HG02759 (cell line): Measurements from ENCODE around the gene LRGUK.
"Not testable (repeated sequence)": the region's sequence is repeated elsewhere in the genome, so short reads cannot be mapped to it uniquely, and the experiment has no call there.

ENCODE experiments used
- ATAC-seq: cut with Tn5 transposase; IDR thresholded peaks from one replicate; pipeline ENCODE4 v1.9.1; 2021; ENCODE audit warnings: mild to moderate bottlenecking, moderate library complexity; ENCODE audit not compliant: unreplicated experiment

LRGUK gene

GRCh38 chr7:134186027-134186426 lies 58.9 kb downstream of the LRGUK start:
- no peak for ATAC-seq

- no peak for ATAC-seq
These were observed 59.7 kb downstream of the LRGUK start for GRCh38 chr7:134186801-134187200.

- ATAC-seq, result no peak
These were observed 60.8 kb downstream of the LRGUK start for GRCh38 chr7:134187893-134188292.

GRCh38 chr7:134188311-134188710 lies 61.2 kb downstream of the LRGUK start:
- ATAC-seq, result no peak

GRCh38 chr7:134189559-134189958 lies 62.4 kb downstream of the LRGUK start:
- ATAC-seq, result no peak

- ATAC-seq, result no peak
These were observed 64.7 kb downstream of the LRGUK start for GRCh38 chr7:134191876-134192275.

GRCh38 chr7:134193240-134193639 lies 66.1 kb downstream of the LRGUK start:
- ATAC-seq, result no peak

GRCh38 chr7:134195252-134195651 lies 68.1 kb downstream of the LRGUK start:
- no peak for ATAC-seq

- ATAC-seq, result no peak
These were observed 69.3 kb downstream of the LRGUK start for GRCh38 chr7:134196439-134196838.

- no peak for ATAC-seq
These were observed 70.2 kb downstream of the LRGUK start for GRCh38 chr7:134197345-134197744.

GRCh38 chr7:134200970-134201369 lies 73.8 kb downstream of the LRGUK start:
- no peak for ATAC-seq

GRCh38 chr7:134201569-134202261 lies 74.6 kb downstream of the LRGUK start:
- ATAC-seq, result no peak

- no peak for ATAC-seq
These were observed 76.2 kb downstream of the LRGUK start for GRCh38 chr7:134203186-134203889.

- no peak for ATAC-seq
These were observed 82.3 kb downstream of the LRGUK start for GRCh38 chr7:134209322-134210015.

GRCh38 chr7:134210227-134210626 lies 83.1 kb downstream of the LRGUK start:
- no peak for ATAC-seq

GRCh38 chr7:134210976-134211663 lies 84.0 kb downstream of the LRGUK start:
- ATAC-seq, result no peak

GRCh38 chr7:134211817-134212216 lies 84.7 kb downstream of the LRGUK start:
- no peak for ATAC-seq

GRCh38 chr7:134212576-134213546 lies 85.7 kb downstream of the LRGUK start:
- ATAC-seq, result no peak

GRCh38 chr7:134220236-134220635 lies 93.1 kb downstream of the LRGUK start:
- ATAC-seq, result no peak

GRCh38 chr7:134231296-134231695 lies 104.2 kb downstream of the LRGUK start:
- ATAC-seq, result not testable (repeated sequence)
